GM23338 (cell line): Measurements from ENCODE around the gene PFKFB3.

Experiments
- EZH2 ChIP-seq: fragments of 200-600 bp; sonication (generic); IDR thresholded peaks from one replicate; pipeline ENCODE4 v1.8.0; 2017; ENCODE audit warnings: antibody characterized with exemption, mild to moderate bottlenecking, low read depth; ENCODE audit not compliant: unreplicated experiment
- EZH2phosphoT487 ChIP-seq: fragments of 200-600 bp; sonication (generic); IDR thresholded peaks from one replicate; pipeline ENCODE4 v1.8.1; 2018; ENCODE audit warnings: antibody characterized with exemption; ENCODE audit not compliant: unreplicated experiment
- JUNB ChIP-seq: IDR thresholded peaks from one replicate; pipeline ENCODE4 v1.6.1; 2016; ENCODE audit warnings: antibody characterized with exemption; ENCODE audit not compliant: unreplicated experiment
- POLR2AphosphoS5 ChIP-seq: IDR thresholded peaks from 2 replicates; pipeline ENCODE4 v1.6.1; 2016; ENCODE audit warnings: antibody characterized with exemption, low read depth
- TF ChIP-seq, protein P1 (sequence below): IDR thresholded peaks from one replicate; pipeline ENCODE4 v1.6.1; 2018; ENCODE audit warnings: antibody characterized with exemption; ENCODE audit not compliant: unreplicated experiment
- TF ChIP-seq, protein P2 (sequence below), 2 experiments: fragments of 200-600 bp in 1 of 2; sonication (generic) in 1 of 2; conservative IDR thresholded peaks; 2 replicates each; pipeline versions ENCODE4 v1.5.1 to v1.6.1; 2016 to 2017; ENCODE audit warnings: antibody characterized with exemption in 2 of 2, low read depth in 2 of 2, mild to moderate bottlenecking in 2 of 2, moderate library complexity in 1 of 2

DNA sequence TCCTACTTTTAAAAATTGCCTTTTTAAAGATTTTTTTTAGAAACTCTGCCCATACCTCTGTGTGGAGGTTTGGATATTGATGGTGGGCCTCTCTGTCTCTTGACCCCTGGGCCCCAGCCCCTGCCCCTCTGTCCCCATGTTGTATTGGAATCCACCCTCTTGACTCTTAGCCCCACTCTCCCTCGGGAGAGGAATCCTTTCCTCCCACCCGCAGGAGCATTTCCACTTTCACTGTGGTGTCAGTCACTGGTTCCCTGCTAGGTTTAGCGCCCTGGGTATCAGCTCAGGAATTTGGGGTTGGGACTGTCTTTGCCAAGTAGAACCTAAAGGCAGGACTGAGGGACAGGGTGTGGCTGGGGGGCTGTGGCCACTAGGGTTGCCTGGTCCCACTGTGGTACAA is 10.1 kb downstream of the PFKFB3 start:
- TF ChIP-seq, protein P1, sequence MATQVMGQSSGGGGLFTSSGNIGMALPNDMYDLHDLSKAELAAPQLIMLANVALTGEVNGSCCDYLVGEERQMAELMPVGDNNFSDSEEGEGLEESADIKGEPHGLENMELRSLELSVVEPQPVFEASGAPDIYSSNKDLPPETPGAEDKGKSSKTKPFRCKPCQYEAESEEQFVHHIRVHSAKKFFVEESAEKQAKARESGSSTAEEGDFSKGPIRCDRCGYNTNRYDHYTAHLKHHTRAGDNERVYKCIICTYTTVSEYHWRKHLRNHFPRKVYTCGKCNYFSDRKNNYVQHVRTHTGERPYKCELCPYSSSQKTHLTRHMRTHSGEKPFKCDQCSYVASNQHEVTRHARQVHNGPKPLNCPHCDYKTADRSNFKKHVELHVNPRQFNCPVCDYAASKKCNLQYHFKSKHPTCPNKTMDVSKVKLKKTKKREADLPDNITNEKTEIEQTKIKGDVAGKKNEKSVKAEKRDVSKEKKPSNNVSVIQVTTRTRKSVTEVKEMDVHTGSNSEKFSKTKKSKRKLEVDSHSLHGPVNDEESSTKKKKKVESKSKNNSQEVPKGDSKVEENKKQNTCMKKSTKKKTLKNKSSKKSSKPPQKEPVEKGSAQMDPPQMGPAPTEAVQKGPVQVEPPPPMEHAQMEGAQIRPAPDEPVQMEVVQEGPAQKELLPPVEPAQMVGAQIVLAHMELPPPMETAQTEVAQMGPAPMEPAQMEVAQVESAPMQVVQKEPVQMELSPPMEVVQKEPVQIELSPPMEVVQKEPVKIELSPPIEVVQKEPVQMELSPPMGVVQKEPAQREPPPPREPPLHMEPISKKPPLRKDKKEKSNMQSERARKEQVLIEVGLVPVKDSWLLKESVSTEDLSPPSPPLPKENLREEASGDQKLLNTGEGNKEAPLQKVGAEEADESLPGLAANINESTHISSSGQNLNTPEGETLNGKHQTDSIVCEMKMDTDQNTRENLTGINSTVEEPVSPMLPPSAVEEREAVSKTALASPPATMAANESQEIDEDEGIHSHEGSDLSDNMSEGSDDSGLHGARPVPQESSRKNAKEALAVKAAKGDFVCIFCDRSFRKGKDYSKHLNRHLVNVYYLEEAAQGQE, result no peak
- TF ChIP-seq, protein P2, sequence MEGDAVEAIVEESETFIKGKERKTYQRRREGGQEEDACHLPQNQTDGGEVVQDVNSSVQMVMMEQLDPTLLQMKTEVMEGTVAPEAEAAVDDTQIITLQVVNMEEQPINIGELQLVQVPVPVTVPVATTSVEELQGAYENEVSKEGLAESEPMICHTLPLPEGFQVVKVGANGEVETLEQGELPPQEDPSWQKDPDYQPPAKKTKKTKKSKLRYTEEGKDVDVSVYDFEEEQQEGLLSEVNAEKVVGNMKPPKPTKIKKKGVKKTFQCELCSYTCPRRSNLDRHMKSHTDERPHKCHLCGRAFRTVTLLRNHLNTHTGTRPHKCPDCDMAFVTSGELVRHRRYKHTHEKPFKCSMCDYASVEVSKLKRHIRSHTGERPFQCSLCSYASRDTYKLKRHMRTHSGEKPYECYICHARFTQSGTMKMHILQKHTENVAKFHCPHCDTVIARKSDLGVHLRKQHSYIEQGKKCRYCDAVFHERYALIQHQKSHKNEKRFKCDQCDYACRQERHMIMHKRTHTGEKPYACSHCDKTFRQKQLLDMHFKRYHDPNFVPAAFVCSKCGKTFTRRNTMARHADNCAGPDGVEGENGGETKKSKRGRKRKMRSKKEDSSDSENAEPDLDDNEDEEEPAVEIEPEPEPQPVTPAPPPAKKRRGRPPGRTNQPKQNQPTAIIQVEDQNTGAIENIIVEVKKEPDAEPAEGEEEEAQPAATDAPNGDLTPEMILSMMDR (conservative IDR thresholded peaks at IDR 0.05; ENCODE audit: low read depth in 2 of 2), result no peak
- TF ChIP-seq JUNB (no peak), EZH2 (no peak), POLR2AphosphoS5 (no peak), EZH2phosphoT487 (no peak)
